H9 (cell line): ENCODE measurements around the gene ZNF18. TPM values are rescaled to one million over a fixed set of nuclear protein-coding genes. Genes with fewer than 3 reads are reported as not detected.

Source experiments
- DNase-seq: peaks from one replicate; pipeline ENCODE4 v3.0.0-alpha.2; 2017
- H2AFZ ChIP-seq: one replicate; pipeline ENCODE4 v1.6.1; 2013; ENCODE audit warnings: mild to moderate bottlenecking, low read length, control low read depth, moderate library complexity
- H2AK5ac ChIP-seq: 2 replicates; pipeline ENCODE4 v1.6.1; 2013; ENCODE audit warnings: low read length, control low read depth, mixed read lengths; ENCODE audit not compliant: insufficient read length
- H2BK120ac ChIP-seq: one replicate; pipeline ENCODE4 v1.6.1; 2013; ENCODE audit warnings: low read depth, mild to moderate bottlenecking, low read length, control low read depth, inconsistent platforms; ENCODE audit not compliant: poor library complexity, severe bottlenecking
- H2BK12ac ChIP-seq: 2 replicates; pipeline ENCODE4 v1.6.1; 2013; ENCODE audit warnings: low read length, control low read depth, mixed read lengths, low read depth; ENCODE audit not compliant: insufficient read length
- H2BK15ac ChIP-seq: 2 replicates; pipeline ENCODE4 v1.6.1; 2013; ENCODE audit warnings: low read depth, low read length, control low read depth
- H2BK20ac ChIP-seq: one replicate; pipeline ENCODE4 v1.6.1; 2013; ENCODE audit warnings: low read depth, mild to moderate bottlenecking, low read length, control low read depth, inconsistent platforms; ENCODE audit not compliant: poor library complexity, severe bottlenecking
- H2BK5ac ChIP-seq: 2 replicates; pipeline ENCODE4 v1.6.1; 2013; ENCODE audit warnings: low read length, control low read depth, mixed read lengths; ENCODE audit not compliant: insufficient read length
- H3K14ac ChIP-seq: 2 replicates; pipeline ENCODE4 v1.6.1; 2013; ENCODE audit warnings: low read length, control low read depth; ENCODE audit not compliant: insufficient read depth
- H3K18ac ChIP-seq: 2 replicates; pipeline ENCODE4 v1.6.1; 2013; ENCODE audit warnings: low read depth, mild to moderate bottlenecking, mixed read lengths, low read length, control low read depth; ENCODE audit not compliant: insufficient read length
- H3K23ac ChIP-seq: 2 replicates; pipeline ENCODE4 v1.6.1; 2013; ENCODE audit warnings: low read length, control low read depth, mixed read lengths, low read depth; ENCODE audit not compliant: insufficient read length
- H3K23me2 ChIP-seq: 2 replicates; pipeline ENCODE4 v1.6.1; 2013; ENCODE audit warnings: low read depth, mild to moderate bottlenecking, mixed read lengths, low read length, control low read depth; ENCODE audit not compliant: insufficient read length, poor library complexity, severe bottlenecking
- H3K27ac ChIP-seq: 2 replicates; pipeline ENCODE4 v1.5.1; 2013; ENCODE audit warnings: low read length, control low read depth, mixed read lengths, low read depth; ENCODE audit not compliant: insufficient read length
- H3K27me3 ChIP-seq: 2 replicates; pipeline ENCODE4 v1.6.1; 2013; ENCODE audit warnings: low read length, control low read depth, inconsistent platforms; ENCODE audit not compliant: insufficient read depth
- H3K4ac ChIP-seq: 2 replicates; pipeline ENCODE4 v1.6.1; 2013; ENCODE audit warnings: low read depth, mild to moderate bottlenecking, control low read depth, inconsistent platforms, low read length, moderate library complexity
- H3K4me1 ChIP-seq: 2 replicates; pipeline ENCODE4 v1.6.1; 2013; ENCODE audit warnings: low read length, control low read depth, inconsistent platforms; ENCODE audit not compliant: insufficient read depth
- H3K4me2 ChIP-seq: 2 replicates; pipeline ENCODE4 v1.6.1; 2013; ENCODE audit warnings: low read length, control low read depth, mixed read lengths; ENCODE audit not compliant: insufficient read length, insufficient read depth
- H3K56ac ChIP-seq: 2 replicates; pipeline ENCODE4 v1.6.1; 2013; ENCODE audit warnings: low read depth, mild to moderate bottlenecking, mixed read lengths, low read length, control low read depth; ENCODE audit not compliant: insufficient read length
- H3K79me1 ChIP-seq: 2 replicates; pipeline ENCODE4 v1.6.1; 2013; ENCODE audit warnings: low read depth, mild to moderate bottlenecking, moderate library complexity, low read length, control low read depth, inconsistent platforms; ENCODE audit not compliant: insufficient read depth, poor library complexity, severe bottlenecking
- H3K79me2 ChIP-seq: 2 replicates; pipeline ENCODE4 v1.6.1; 2013; ENCODE audit warnings: low read length, control low read depth, inconsistent platforms; ENCODE audit not compliant: insufficient read depth
- H3K9ac ChIP-seq: 2 replicates; pipeline ENCODE4 v1.6.1; 2013; ENCODE audit warnings: low read length, control low read depth, mixed read lengths; ENCODE audit not compliant: insufficient read length; ENCODE audit errors: extremely low read depth
- H3K9me3 ChIP-seq: one replicate; pipeline ENCODE4 v1.6.1; 2013; ENCODE audit warnings: low read depth, low read length, inconsistent platforms; ENCODE audit not compliant: control insufficient read depth
- H3T11ph ChIP-seq: one replicate; pipeline ENCODE4 v1.6.1; 2013; ENCODE audit warnings: mild to moderate bottlenecking, low read length, control low read depth, inconsistent platforms
- H4K20me1 ChIP-seq: one replicate; pipeline ENCODE4 v1.6.1; 2013; ENCODE audit not compliant: control insufficient read depth, insufficient read length, insufficient read depth
- H4K5ac ChIP-seq: 2 replicates; pipeline ENCODE4 v1.6.1; 2013; ENCODE audit warnings: low read depth, mild to moderate bottlenecking, mixed read lengths, low read length, control low read depth; ENCODE audit not compliant: insufficient read length
- H4K8ac ChIP-seq: replicated peaks from 2 replicates; pipeline ENCODE4 v1.6.1; 2013; ENCODE audit warnings: low read length, control low read depth, mixed read lengths, low read depth; ENCODE audit not compliant: insufficient read length
- H4K91ac ChIP-seq: 2 replicates; pipeline ENCODE4 v1.6.1; 2013; ENCODE audit warnings: low read depth, mild to moderate bottlenecking, moderate library complexity, mixed read lengths, low read length, control low read depth; ENCODE audit not compliant: insufficient read length
- H3K27ac Mint-ChIP-seq, 3 experiments: 2 replicates in 2 of 3; 3 replicates in 1 of 3; pipeline ENCODE4 v1.8.0; 2020 to 2021; ENCODE audit warnings: mixed read lengths in 3 of 3, mild to moderate bottlenecking in 1 of 3, moderate library complexity in 1 of 3
- H3K27me3 Mint-ChIP-seq: 2 replicates; pipeline ENCODE4 v1.8.0; 2021; ENCODE audit warnings: low read depth, mild to moderate bottlenecking, moderate library complexity, mixed read lengths
- H3K36me3 Mint-ChIP-seq, 3 experiments: 2 replicates in 2 of 3; 3 replicates in 1 of 3; pipeline ENCODE4 v1.8.0; 2020 to 2021; ENCODE audit warnings: low read depth in 3 of 3, mixed read lengths in 3 of 3; ENCODE audit not compliant: insufficient read depth in 1 of 3
- H3K4me1 Mint-ChIP-seq, 2 experiments: 2 replicates each; pipeline ENCODE4 v1.8.0; 2020; ENCODE audit warnings: mixed read lengths in 2 of 2
- H3K4me3 Mint-ChIP-seq, 2 experiments: 2 replicates in 1 of 2; 3 replicates in 1 of 2; pipeline ENCODE4 v1.8.0; 2020 to 2021; ENCODE audit warnings: mild to moderate bottlenecking in 2 of 2, mixed read lengths in 2 of 2, moderate library complexity in 1 of 2
- H3K9me3 Mint-ChIP-seq, 2 experiments: 2 replicates in 1 of 2; 3 replicates in 1 of 2; pipeline ENCODE4 v1.8.0; 2020; ENCODE audit warnings: mild to moderate bottlenecking in 2 of 2, mixed read lengths in 2 of 2, moderate library complexity in 1 of 2
- WGBS: extraction: QIAGEN DNeasy Blood & Tissue Kit; methylation state at CpG from one replicate; pipeline ENCODE4 v1.1.7; 2013; ENCODE audit warnings: missing lambda C conversion rate, low lambda C conversion rate, mixed read lengths; ENCODE audit not compliant: insufficient read length; ENCODE audit errors: extremely low coverage; 5-methylcytosine and 5-hydroxymethylcytosine counted together
- total RNA-seq: library from RNA; stranded (reverse); gene quantifications from 2 replicates; pipeline ENCODE4 v1.2.1, GENCODE V29; 2021
- TF ChIP-seq, protein P1 (sequence below): fragments of 200-600 bp; sonication (generic); conservative IDR thresholded peaks from 3 replicates; pipeline ENCODE4 v1.8.0; 2021; ENCODE audit warnings: antibody characterized with exemption, mild to moderate bottlenecking

Gene ZNF18
- total RNA-seq, 1 experiment from 2014 or later, result 6.8 TPM

DNA sequence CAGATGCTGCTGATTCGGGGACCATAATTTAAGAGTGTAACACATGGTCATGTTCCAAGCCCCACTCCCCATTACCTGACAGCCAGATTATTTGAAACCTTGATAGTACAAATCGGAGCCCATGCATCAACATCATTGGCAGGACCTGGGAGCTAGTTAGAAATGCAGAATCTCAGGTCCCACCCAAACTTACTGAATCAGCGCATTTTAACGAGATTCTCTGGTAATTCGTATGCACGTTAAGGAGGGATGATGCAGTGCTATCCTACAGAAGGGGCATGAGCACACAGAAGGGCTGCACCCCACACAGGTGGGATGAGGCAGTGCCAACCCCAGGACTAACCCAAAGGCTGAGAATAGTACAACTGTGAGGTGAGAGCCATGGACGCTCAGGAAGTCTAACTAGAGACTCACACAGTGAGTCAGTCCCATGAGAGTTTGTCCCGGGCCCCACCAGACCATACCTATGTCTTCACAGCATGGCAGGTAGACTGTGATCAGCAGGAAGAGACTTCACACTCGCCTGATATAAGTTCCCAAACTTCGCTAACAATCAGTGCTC lies 64.9 kb downstream of the ZNF18 start:
- Histone ChIP-seq H3K27ac (no peak overlapping the region), H2BK15ac (no peak overlapping the region), H3K4ac (no peak overlapping the region), H3K23me2 (no peaks in the 10 kb centered on the region), H4K8ac (no peak overlapping the region), H3K27me3 (no peaks in the 10 kb centered on the region), H3K79me1 (no peaks in the 10 kb centered on the region), H2BK120ac (no peak overlapping the region), H2BK20ac (no peak overlapping the region), H3K4me1 (no peaks in the 10 kb centered on the region; the same call in 1 of the 2 replicates), H4K91ac (no peak overlapping the region), H2BK5ac (no peak overlapping the region), H3K9me3 (no peaks in the 10 kb centered on the region), H4K5ac (no peak overlapping the region), H3K4me2 (no peak overlapping the region), H3K56ac (no peak overlapping the region), H4K20me1 (no peaks in the 10 kb centered on the region), H2BK12ac (no peak overlapping the region), H3K23ac (no peak overlapping the region), H3K9ac (no peak overlapping the region), H3T11ph (no peak overlapping the region), H3K79me2 (no peaks in the 10 kb centered on the region), H3K18ac (no peak overlapping the region), H2AFZ (no peak overlapping the region), H2AK5ac (no peak overlapping the region), H3K14ac (no peak overlapping the region)
- no peaks in the 10 kb centered on the region for H3K27me3 Mint-ChIP-seq
- DNase-seq, result no peak
- peaks cover 5% of the 10 kb centered on the region in 2 experiments for H3K4me1 Mint-ChIP-seq
- no CpG with 5 or more reads among the region's 10 CpGs for WGBS
- no peaks in the 10 kb centered on the region for H3K36me3 Mint-ChIP-seq
- TF ChIP-seq, protein P1, sequence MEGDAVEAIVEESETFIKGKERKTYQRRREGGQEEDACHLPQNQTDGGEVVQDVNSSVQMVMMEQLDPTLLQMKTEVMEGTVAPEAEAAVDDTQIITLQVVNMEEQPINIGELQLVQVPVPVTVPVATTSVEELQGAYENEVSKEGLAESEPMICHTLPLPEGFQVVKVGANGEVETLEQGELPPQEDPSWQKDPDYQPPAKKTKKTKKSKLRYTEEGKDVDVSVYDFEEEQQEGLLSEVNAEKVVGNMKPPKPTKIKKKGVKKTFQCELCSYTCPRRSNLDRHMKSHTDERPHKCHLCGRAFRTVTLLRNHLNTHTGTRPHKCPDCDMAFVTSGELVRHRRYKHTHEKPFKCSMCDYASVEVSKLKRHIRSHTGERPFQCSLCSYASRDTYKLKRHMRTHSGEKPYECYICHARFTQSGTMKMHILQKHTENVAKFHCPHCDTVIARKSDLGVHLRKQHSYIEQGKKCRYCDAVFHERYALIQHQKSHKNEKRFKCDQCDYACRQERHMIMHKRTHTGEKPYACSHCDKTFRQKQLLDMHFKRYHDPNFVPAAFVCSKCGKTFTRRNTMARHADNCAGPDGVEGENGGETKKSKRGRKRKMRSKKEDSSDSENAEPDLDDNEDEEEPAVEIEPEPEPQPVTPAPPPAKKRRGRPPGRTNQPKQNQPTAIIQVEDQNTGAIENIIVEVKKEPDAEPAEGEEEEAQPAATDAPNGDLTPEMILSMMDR, result no peak
- H3K27ac Mint-ChIP-seq, result no peak overlapping the region; a peak in 1 of 7 replicates
- no peaks in the 10 kb centered on the region for H3K9me3 Mint-ChIP-seq
- H3K4me3 Mint-ChIP-seq, result no peak overlapping the region
